ENCODE data around the gene TBC1D5.
"Not testable (repeated sequence)": the region's sequence is repeated elsewhere in the genome, so short reads cannot be mapped to it uniquely, and the experiment has no call there.

TBC1D5 gene

DNA sequence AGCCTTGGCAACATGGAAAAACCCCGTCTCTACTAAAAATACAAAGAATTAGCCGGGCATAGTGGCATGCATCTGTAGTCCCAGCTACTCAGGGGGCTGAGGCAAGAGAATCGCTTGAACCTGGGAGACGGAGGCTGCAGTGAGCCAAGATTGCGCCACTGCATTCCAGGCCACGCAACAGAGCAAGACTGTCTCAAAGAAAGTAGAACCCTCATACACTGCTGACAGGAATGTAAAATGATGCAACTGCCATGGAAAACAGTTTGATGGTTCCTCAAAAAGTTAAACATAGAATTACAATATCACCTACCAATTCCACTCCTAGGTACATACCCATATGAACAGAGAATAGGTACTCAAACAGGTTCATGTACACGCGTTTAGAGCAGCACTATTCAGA, 158.9 kb downstream of the TBC1D5 start:
- DNase-seq: no peak

- DNase-seq: no peak
Observed at GRCh38 chr3:17581421-17582080, 160.9 kb downstream of the TBC1D5 start.

- no peak for DNase-seq
Observed at GRCh38 chr3:17580901-17581300, 161.5 kb downstream of the TBC1D5 start.

DNA sequence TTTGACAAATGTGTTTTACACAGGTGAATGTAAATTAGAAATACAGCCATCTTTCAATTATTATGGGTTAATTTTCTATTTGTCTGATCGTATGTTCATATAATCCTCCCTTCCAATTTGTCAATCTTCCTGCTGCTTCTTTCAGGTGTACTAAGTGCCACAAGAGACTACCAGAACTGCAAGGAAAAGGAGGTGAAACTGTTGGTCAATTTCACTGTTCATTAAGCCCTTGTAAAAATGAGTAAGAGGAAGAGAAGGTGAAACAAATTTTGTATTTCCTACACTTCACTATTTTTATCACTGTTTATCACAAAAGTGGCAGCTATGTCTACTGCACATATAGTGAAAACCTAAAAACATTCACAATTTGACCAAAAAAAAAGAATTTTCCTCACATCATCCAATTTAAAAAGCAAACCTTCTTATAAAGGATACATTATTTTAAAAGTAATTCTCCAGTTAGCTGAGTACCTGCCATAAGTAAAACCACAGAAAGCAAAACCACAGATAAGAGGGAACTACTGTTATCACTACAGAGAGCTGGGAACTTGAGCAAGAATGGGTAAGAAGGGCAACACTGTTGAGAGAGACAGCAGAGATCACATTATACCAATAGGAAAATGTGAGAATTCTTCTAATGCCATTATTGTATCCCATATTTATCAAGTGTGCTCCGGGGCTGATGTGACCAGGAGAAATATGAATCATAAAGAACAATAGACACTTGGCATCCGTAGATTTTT, 163.0 kb downstream of the TBC1D5 start:
- no peak for DNase-seq

DNA sequence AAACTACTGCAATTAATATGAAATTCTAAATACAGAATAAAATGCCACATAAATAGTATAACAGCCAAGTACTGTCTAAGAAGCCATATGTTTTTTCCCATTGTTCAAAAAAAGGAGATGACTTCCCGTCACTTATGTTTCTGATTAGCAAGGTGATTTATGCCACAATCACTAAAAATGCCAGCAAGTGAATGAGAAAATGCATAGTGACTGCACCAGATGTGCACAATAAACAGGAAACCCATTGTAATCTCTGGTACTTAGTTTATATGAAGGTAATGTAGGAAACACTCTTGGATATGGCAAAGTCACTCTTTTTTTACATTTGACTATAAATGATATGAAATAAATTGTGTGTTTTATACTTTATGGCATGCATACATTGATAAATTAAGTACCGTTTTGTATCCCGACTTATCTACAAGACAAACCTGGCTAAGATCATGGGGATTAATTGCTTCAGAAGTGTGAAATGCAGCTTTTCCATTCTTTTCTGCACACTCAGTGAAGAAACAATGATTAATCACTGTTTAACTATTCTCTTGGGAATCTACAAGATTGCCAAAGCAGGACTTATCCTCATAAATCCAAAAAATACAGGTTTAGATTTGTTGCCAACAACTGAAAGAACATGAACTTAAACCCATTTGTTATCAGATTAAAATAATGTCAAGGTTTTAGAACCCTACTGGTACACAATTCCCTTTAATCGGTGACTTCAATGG, 164.5 kb downstream of the TBC1D5 start:
- DNase-seq: no peak

- DNase-seq: no peak
Observed at GRCh38 chr3:17573396-17573795, 169.0 kb downstream of the TBC1D5 start.

DNA sequence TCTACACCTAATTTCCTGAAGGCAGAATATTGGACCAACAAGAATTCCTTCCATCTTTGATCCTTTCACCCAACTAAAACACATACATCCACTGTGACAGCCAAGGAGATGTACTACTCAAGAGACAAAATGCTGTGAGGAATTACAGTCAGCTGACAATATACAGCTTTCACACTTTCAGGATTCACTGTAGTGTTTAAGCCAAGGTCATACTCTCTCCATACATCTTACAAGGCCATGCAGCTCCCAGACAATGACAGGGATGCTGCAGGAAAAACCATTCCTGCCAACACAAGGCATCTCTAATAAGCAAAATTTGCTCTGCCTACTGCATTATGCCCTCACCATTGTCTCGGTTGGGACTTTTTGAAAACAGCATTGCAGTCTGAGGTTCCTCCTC, 170.7 kb downstream of the TBC1D5 start:
- no peak for DNase-seq

DNA sequence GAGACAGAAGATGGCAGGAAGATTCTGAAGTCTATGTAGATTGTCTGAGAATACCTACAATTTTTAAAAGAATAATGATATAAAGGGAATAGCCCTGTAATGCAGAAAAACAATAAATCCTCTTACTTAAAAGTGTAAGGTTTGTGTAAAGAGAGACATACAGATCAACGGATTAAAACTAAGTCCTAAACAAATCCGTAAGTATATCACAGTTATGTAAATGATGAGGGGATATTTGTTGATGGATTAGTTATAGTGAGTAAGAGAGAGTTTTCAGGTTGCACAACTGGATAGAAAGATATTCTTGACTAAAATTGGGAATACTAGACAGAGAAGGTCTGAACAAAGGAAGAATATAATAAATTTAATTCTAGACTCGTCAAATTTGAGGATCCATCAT, 179.6 kb downstream of the TBC1D5 start:
- no peak for DNase-seq

DNA sequence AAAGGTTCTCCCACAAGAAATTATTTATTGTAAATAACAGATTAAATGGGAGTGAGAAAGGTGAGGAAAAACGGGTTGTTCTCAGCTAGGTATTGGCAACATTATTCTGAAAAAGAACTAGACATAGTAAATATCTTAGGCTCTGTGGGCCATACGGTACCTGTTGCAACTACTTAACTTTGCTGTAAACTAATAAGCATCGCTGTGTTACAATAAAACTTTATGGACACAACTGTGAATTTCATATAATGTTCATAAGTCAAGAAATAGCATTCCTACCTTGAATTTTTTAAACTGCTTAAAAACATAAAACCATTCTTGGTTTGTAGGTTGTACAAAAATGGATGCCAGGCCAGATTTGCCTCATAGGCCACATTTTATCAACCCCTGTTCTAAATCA, 183.9 kb downstream of the TBC1D5 start:
- DNase-seq: no peak

GRCh38 chr3:17557749-17558463, 184.5 kb downstream of the TBC1D5 start:
- no peak for DNase-seq

DNA sequence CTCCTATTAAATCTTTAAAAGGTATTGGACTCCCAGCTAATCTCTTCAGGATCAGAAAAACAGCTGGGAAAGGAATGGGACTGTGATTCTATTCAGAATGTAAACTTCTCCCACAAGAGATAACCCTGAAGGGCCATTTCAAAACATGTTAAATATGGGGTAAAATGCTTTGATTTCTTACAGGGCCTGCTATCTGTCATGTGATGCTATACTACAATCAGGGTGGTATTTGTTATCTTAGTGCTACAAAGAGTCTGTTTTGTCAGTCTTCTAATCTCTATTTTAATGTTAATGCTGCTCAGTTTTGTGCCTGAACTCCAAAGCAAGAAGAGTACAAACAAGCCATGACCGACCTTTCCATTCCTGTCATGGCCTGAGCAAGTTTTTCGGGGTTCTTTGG, 186.9 kb downstream of the TBC1D5 start:
- DNase-seq: no peak

- DNase-seq: no peak
Observed at GRCh38 chr3:17554078-17554477, 188.4 kb downstream of the TBC1D5 start.

- DNase-seq: no peak
Observed at GRCh38 chr3:17553080-17553479, 189.4 kb downstream of the TBC1D5 start.

DNA sequence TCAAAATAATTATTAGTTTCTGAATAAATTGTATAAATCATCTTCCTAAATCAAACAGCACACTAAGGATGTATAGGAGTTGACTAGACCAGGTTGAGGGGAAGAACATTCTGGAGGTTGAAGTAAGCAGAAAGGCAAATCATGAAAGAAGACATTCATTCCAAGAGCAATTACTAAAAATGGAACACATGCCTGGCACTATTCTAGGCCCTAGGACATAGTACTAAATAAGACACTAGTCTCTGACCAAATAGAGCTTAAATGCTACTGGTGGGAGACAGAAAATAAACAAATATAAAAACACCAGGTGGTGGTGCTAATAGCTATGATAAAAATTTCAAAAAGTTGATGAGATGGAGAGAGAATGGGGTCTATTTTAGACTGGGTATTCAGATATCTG, 190.1 kb downstream of the TBC1D5 start:
- no peak for DNase-seq

- DNase-seq: no peak
Observed at GRCh38 chr3:17551895-17552294, 190.5 kb downstream of the TBC1D5 start.

DNA sequence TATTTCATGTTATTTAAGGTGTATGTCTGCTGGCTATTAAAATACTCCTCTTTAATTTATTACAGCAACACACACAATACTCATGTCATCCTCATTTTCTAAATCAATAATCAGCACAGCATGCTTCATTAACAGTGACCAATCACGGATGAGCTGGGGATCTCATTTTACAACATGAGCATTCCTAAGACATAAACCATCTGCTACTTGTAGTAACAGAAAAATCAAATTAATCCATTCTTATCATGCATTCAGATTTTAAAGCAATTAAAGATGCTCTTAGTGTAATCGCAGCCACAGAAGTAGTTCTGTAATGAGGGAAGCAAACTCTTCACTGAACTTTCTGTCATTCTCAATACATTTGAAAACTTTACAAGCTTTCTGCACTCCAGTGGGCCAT, 191.1 kb downstream of the TBC1D5 start:
- no peak for DNase-seq

- no peak for DNase-seq
Observed at GRCh38 chr3:17550624-17551023, 191.8 kb downstream of the TBC1D5 start.

DNA sequence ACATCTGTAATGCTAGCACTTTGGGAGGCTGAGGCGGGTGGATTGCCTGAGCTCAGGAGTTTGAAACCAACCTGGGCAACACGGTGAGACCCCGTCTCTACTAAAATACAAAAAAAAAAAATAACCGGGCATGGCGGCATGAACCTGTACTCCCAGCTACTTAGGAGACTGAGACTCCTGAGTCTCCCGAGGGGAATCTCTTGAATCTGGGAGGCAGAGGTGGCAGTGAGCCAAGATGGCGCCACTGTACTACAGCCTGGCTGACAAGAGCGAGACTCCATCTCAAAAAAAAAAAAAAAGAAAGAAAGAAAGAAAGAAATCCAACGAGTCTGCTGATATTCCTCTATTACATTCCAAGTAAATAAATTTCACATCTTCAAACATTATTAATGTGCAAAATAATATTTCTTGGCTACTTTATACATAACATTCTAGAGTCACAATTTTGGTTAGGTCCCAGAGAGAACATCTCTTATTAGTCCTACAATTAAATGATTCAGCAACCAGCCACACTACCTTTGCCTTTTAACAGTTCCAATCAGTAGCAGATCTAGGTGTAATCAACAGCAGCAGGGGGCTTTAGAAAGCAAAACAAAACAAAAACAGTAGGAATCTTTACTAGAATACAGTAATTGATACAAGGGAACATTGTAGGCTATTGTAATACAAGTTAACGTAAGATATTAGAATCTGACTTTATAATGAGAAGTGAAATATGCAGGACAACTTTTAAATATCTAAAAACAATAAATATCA, 195.8 kb downstream of the TBC1D5 start:
- DNase-seq: no peak

- no peak for DNase-seq
Observed at GRCh38 chr3:17544632-17545031, 197.8 kb downstream of the TBC1D5 start.

- DNase-seq: no peak
Observed at GRCh38 chr3:17542591-17542990, 199.8 kb downstream of the TBC1D5 start.

DNA sequence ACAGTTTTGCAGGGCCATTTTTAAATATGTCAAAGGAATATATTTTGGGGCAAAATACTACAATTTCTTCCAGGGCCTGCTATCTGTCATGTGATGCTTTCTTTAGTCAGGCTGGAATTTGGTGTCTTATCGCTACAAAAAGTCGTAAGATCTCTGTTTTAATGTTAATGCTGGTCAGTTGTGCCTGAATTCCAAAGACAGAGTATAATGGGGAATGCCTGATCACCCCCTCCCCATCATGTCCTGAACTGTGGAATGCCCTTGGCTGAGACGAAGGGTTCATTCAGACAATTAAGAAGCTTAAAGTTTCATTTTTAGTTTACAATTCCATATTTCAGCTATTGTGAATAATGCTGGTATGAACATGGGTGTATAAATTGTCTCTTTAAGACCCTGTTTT, 203.0 kb downstream of the TBC1D5 start:
- no peak for DNase-seq

DNA sequence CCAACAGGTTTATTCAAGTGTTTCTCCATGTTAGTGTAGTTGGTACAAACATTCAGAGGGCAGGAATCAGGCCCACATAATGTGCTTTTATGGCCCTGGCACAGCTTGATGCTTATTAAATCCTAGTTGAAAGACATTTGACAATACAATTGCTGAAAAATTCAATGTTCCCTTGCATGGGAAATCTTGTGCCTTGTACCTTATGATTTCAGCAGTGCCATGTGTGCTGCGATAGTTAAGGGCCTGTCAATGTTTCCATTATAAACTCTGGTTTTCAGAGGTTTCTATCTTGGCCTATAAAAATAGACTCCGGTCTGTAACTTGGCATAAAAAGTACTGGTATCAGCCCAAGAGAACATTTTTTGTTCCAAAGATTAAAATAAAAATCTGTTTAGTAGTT, 207.2 kb downstream of the TBC1D5 start:
- DNase-seq: no peak

- DNase-seq: not testable (repeated sequence)
Observed at GRCh38 chr3:17532446-17532845, 210.0 kb downstream of the TBC1D5 start.
